ENCODE measurements around the gene PPP1R12C. TPM values are rescaled to one million over a fixed set of nuclear protein-coding genes. Genes with fewer than 3 reads are reported as not detected.

Gene PPP1R12C
- total and polyA plus RNA-seq, 7 donors: 20.5 to 59.1 (median 28.5) TPM

GRCh38 chr19:55136399-55137102 is 19.1 kb upstream of the PPP1R12C start:
- ATAC-seq (no peak), DNase-seq (peak in 1 of 2 donors; percentile 48)
- no peak overlapping the region for H3K27ac ChIP-seq
- WGBS, 3 donors: 64 to 69% (median 67%) methylated on average over 17 of the region's 17 CpGs
- no peak overlapping the region for H3K4me3 ChIP-seq
- H3K9me3 ChIP-seq: no peaks in the 10 kb centered on the region
- no peaks in the 10 kb centered on the region for H3K4me1 ChIP-seq
- peaks cover 0 to 15% (median 0%) of the 10 kb centered on the region in 3 donors for H3K27me3 ChIP-seq (ENCODE audit: insufficient read depth in 3 of 3, low read length in 2 of 3)
- intact Hi-C loops (cut with DNase I): loop anchor here in 1 of 2 donors (10.0 kb wide), 1 partner anchor 488 kb away; the partner anchor contains the start of gene ZNF784
- no peak for TF ChIP-seq CTCF (IDR thresholded peaks at IDR 0.05)
- peaks cover 0 to 58% of the 10 kb centered on the region in 2 donors for H3K36me3 ChIP-seq (ENCODE audit: insufficient read depth in 1 of 2, low read depth in 1 of 2)

- Histone ChIP-seq H3K9me3 (no peaks in the 10 kb centered on the region), H3K27me3 (ENCODE audit: insufficient read depth in 3 of 3, low read length in 2 of 3) (peaks cover 0 to 20% (median 3%) of the 10 kb centered on the region in 3 donors), H3K4me3 (no peak overlapping the region), H3K27ac (no peak overlapping the region), H3K36me3 (ENCODE audit: insufficient read depth in 1 of 2, low read depth in 1 of 2) (peaks cover 0 to 44% of the 10 kb centered on the region in 2 donors), H3K4me1 (no peaks in the 10 kb centered on the region)
- DNase-seq (no peak), ATAC-seq (no peak)
- WGBS, 3 donors: 8 to 30% (median 22%) methylated on average over 1 to 2 of the region's 3 CpGs
- intact Hi-C loops (cut with DNase I): loop anchor here in 1 of 2 donors (10.0 kb wide), 1 partner anchor 490 kb away; the partner anchor contains the start of gene ZNF784
- no peak for TF ChIP-seq CTCF (IDR thresholded peaks at IDR 0.05)
Observed at GRCh38 chr19:55134736-55135135, 17.3 kb upstream of the PPP1R12C start.

GRCh38 chr19:55133639-55134444 is 16.4 kb upstream of the PPP1R12C start:
- peaks cover 0 to 36% of the 10 kb centered on the region in 2 donors for H3K36me3 ChIP-seq (ENCODE audit: insufficient read depth in 1 of 2, low read depth in 1 of 2)
- H3K27me3 ChIP-seq (ENCODE audit: insufficient read depth in 3 of 3, low read length in 2 of 3): peaks cover 0 to 20% (median 3%) of the 10 kb centered on the region in 3 donors
- H3K4me3 ChIP-seq: no peak overlapping the region
- H3K4me1 ChIP-seq: no peaks in the 10 kb centered on the region
- no peaks in the 10 kb centered on the region for H3K9me3 ChIP-seq
- H3K27ac ChIP-seq: peak overlapping the region; percentile 9
- 58 to 68% (median 59%) methylated on average over 22 to 25 of the region's 25 CpGs for WGBS, 3 donors
- intact Hi-C loops (cut with DNase I): loop anchor here in 1 of 2 donors (10.0 kb wide), 1 partner anchor 491 kb away; the partner anchor contains the start of gene ZNF784
- ATAC-seq: peak in 2 of 4 donors; percentile 5 to 7
- DNase-seq: peak in 1 of 2 donors; percentile 42
- TF ChIP-seq CTCF (IDR thresholded peaks at IDR 0.05): no peak

- Histone ChIP-seq H3K27me3 (ENCODE audit: insufficient read depth in 3 of 3, low read length in 2 of 3) (peaks cover 0 to 20% (median 3%) of the 10 kb centered on the region in 3 donors), H3K4me1 (no peaks in the 10 kb centered on the region), H3K27ac (no peak overlapping the region), H3K9me3 (no peaks in the 10 kb centered on the region), H3K4me3 (no peak overlapping the region), H3K36me3 (ENCODE audit: insufficient read depth in 1 of 2, low read depth in 1 of 2) (peaks cover 0 to 33% of the 10 kb centered on the region in 2 donors)
- 49 to 60% (median 50%) methylated on average over 14 of the region's 14 CpGs for WGBS, 3 donors
- no peak for TF ChIP-seq CTCF (IDR thresholded peaks at IDR 0.05)
- no peak for ATAC-seq
- intact Hi-C loops (cut with DNase I): loop anchor here in 1 of 2 donors (10.0 kb wide), 1 partner anchor 492 kb away; the partner anchor contains the start of gene ZNF784
- peak in 1 of 2 donors; percentile 40 for DNase-seq
Observed at GRCh38 chr19:55132453-55133129, 15.2 kb upstream of the PPP1R12C start.
